BE2C (cell line): ENCODE data around the gene RXRB.
"Not testable (repeated sequence)": the region's sequence is repeated elsewhere in the genome, so short reads cannot be mapped to it uniquely, and the experiment has no call there.

Source experiments
- DNase-seq: peaks from one replicate; pipeline ENCODE4 v3.0.0-alpha.2; 2020
- H3K27me3 ChIP-seq: fragments of 250-450 bp; sonication (Bioruptor Pico); 2 replicates; pipeline ENCODE4 v1.5.1; 2020; ENCODE audit warnings: mild to moderate bottlenecking
- H3K36me3 ChIP-seq: fragments of 250-450 bp; sonication (Bioruptor Pico); 2 replicates; pipeline ENCODE4 v1.5.1; 2020; ENCODE audit warnings: mild to moderate bottlenecking
- H3K4me1 ChIP-seq: fragments of 250-450 bp; sonication (Bioruptor Pico); 2 replicates; pipeline ENCODE4 v1.5.1; 2020
- H3K4me3 ChIP-seq: 2 replicates; pipeline ENCODE4 v1.5.1; 2011; ENCODE audit warnings: low read depth, low read length
- H3K9me3 ChIP-seq: fragments of 250-450 bp; sonication (Bioruptor Pico); 2 replicates; pipeline ENCODE4 v1.5.1; 2020
- CTCF ChIP-seq: IDR thresholded peaks from 2 replicates; pipeline ENCODE4 v1.5.1; 2012; ENCODE audit warnings: mild to moderate bottlenecking, low read depth, low read length

RXRB gene

GRCh38 chr6:33243476-33243875 is 43.0 kb upstream of the RXRB start:
- Histone ChIP-seq H3K4me1 (peaks cover under 1% of the 10 kb centered on the region; the same call in 1 of the 2 replicates), H3K27me3 (peaks cover 29% of the 10 kb centered on the region), H3K9me3 (no peaks in the 10 kb centered on the region), H3K4me3 (no peak overlapping the region), H3K36me3 (no peaks in the 10 kb centered on the region)
- DNase-seq: no peak
- TF ChIP-seq CTCF: no peak

GRCh38 chr6:33241968-33242367 is 41.5 kb upstream of the RXRB start:
- Histone ChIP-seq H3K9me3 (no peaks in the 10 kb centered on the region), H3K36me3 (no peaks in the 10 kb centered on the region), H3K27me3 (peaks cover 34% of the 10 kb centered on the region), H3K4me3 (no peak overlapping the region), H3K4me1 (no peaks in the 10 kb centered on the region)
- no peak for TF ChIP-seq CTCF
- DNase-seq: no peak

DNA sequence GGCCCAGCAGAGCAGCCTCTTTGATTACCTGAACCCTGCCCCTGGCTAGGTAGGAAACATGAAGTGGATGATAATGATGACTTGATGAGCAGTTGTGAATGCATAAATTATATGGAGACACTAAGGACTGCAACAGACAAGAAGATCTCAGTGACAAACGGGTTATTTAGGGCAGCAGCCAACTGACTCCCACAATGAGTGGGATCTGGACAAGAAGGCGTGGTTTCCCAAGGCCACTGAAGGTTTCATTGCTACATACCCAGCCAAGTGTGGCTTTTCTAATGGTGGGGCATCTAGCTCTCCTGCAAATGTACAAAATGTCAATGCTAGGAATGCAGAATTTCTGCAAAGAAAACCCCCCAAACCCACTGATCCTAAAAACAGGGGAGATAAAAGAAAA is 37.3 kb upstream of the RXRB start:
- H3K36me3 ChIP-seq: no peaks in the 10 kb centered on the region
- H3K27me3 ChIP-seq: peaks cover 28% of the 10 kb centered on the region
- no peaks in the 10 kb centered on the region for H3K9me3 ChIP-seq
- H3K4me3 ChIP-seq: no peak overlapping the region
- no peaks in the 10 kb centered on the region for H3K4me1 ChIP-seq
- no peak for DNase-seq
- no peak for TF ChIP-seq CTCF

DNA sequence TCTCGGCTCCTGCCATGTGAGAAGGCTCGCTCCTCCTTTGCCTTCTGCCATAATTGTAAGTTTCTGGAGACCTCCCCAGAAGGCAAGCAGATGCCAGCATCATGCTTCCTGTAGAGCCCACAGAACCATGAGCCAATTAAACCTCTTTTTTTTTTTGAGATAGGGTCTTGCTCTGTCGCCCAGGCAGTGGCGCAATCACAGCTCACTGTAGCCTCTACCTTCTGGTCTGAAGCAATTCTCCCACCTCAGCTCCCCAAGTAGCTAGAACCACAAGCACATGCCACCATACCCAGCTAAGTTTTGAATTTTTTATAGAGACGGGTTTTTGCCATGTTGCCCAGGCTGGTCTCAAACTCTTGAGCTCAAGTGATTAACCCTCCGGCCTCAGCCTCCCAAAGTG is 36.4 kb upstream of the RXRB start:
- TF ChIP-seq CTCF: no peak
- Histone ChIP-seq H3K36me3 (no peaks in the 10 kb centered on the region), H3K9me3 (no peaks in the 10 kb centered on the region), H3K4me3 (no peak overlapping the region), H3K4me1 (no peaks in the 10 kb centered on the region), H3K27me3 (peaks cover 20% of the 10 kb centered on the region)
- DNase-seq: no peak

DNA sequence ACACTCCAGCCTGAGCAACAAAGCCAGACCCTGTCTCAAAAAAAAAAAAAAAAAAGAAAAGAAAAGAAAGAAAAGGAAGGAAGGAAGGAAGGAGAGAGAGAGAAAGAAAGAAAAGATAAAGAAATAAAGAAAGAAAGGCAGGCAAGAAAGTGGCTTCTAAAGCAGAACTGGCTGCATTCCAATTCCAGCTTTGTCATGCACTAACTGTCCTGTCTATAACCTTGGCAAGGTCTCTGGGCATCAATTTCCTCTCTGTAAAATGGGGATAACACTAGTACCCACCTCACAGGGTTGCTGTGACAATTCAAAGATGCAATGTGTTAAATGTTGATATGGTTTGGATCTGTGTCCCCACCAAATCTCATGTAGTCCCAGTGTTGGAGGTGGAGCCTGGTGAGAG is 35.9 kb upstream of the RXRB start:
- no peaks in the 10 kb centered on the region for H3K4me1 ChIP-seq
- H3K9me3 ChIP-seq: no peaks in the 10 kb centered on the region
- H3K4me3 ChIP-seq: no peak overlapping the region
- DNase-seq: no peak
- H3K27me3 ChIP-seq: peaks cover 18% of the 10 kb centered on the region
- no peak for TF ChIP-seq CTCF
- H3K36me3 ChIP-seq: no peaks in the 10 kb centered on the region

DNA sequence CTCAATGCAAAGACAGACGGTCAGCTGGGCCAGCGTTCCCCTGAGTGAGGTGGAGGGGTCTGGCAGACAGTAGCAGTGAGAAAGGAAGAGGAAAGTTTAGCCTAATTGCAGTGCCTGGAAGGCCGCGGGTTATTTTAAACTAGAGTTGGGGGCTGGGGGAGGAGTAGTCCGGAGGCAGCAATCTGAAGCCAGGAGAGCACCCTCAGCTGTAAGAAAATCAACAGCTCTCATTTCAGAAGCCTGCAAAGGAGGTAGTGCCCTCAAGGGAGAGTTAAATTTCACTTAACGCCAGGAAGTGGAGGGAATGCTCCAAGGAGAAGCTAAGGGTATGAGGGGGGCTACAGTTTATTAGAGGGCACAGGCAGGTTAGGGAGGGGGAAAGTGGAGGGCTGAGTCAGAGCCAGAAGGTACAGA is 34.8 kb upstream of the RXRB start:
- TF ChIP-seq CTCF: no peak
- peaks cover 13% of the 10 kb centered on the region for H3K27me3 ChIP-seq
- H3K4me1 ChIP-seq: no peaks in the 10 kb centered on the region
- H3K36me3 ChIP-seq: no peaks in the 10 kb centered on the region
- no peak for DNase-seq
- H3K4me3 ChIP-seq: no peak overlapping the region
- H3K9me3 ChIP-seq: no peaks in the 10 kb centered on the region

- not testable (repeated sequence) for H3K4me3 ChIP-seq, DNase-seq, H3K4me1 ChIP-seq, H3K9me3 ChIP-seq, H3K36me3 ChIP-seq
- peaks cover 15% of the 10 kb centered on the region for H3K27me3 ChIP-seq
Measured at GRCh38 chr6:33226503-33227120, 26.1 kb upstream of the RXRB start.
